Measurements from ENCODE around the gene IFT52.
A peak's percentile ranks its signal among the peaks of the same experiment; 100 is the strongest.
"Not testable (repeated sequence)": the region's sequence is repeated elsewhere in the genome, so short reads cannot be mapped to it uniquely, and the experiment has no call there.

IFT52 gene

DNA sequence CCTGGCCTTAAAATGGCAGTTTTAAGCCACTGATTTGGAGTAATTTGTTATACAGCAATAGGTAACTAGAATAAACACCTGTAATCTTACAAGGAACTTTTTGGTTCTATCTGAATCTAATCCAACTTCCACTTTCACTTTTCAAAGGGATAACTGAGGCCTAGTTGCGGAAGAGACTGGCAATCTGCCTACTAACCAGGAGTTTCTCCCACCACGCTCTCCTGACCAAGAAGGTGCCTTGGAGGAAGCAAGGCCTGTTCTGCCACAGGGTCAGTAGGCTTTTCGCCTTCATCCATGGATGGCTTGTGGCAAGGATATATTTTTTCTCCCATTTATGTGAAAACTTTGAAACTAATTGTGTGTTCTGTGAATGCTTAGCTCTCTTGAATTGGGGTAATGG, 63.2 kb downstream of the IFT52 start:
- Histone ChIP-seq H3K9ac (no peak overlapping the region), H3K9me3 (replicated peaks in 1 of 11) (no peaks in the 10 kb centered on the region), H4K20me1 (no peaks in the 10 kb centered on the region), H3K4me1 (peaks cover 3 to 19% (median 12%) of the 10 kb centered on the region in 10 experiments; a peak in 18 of 20 replicates), H3K4me2 (no peak overlapping the region), H3K4me3 (no peak overlapping the region), H3K27me3 (no peaks in the 10 kb centered on the region), H3K36me3 (no peaks in the 10 kb centered on the region; a peak in 1 of 22 replicates), H3K27ac (no peak overlapping the region)
- no peak for TF ChIP-seq Cebpa-rat (IDR thresholded peaks at IDR 0.05)

- H3K4me3 ChIP-seq; H3K27me3 ChIP-seq; H3K36me3 ChIP-seq; H3K4me2 ChIP-seq; H3K9ac ChIP-seq; H4K20me1 ChIP-seq; H3K9me3 ChIP-seq (replicated peaks in 1 of 11); H3K27ac ChIP-seq: not testable (repeated sequence)
- H3K4me1 ChIP-seq: peaks cover 3 to 19% (median 12%) of the 10 kb centered on the region in 10 experiments; a peak in 18 of 20 replicates
These were observed 64.4 kb downstream of the IFT52 start for GRCh38 chr20:43655176-43655575.

GRCh38 chr20:43655937-43656336, 65.2 kb downstream of the IFT52 start:
- Histone ChIP-seq H3K9ac (no peak overlapping the region), H4K20me1 (no peaks in the 10 kb centered on the region), H3K4me1 (peaks cover 3 to 19% (median 12%) of the 10 kb centered on the region in 10 experiments; a peak in 18 of 20 replicates), H3K27me3 (no peaks in the 10 kb centered on the region), H3K4me2 (no peak overlapping the region), H3K36me3 (no peaks in the 10 kb centered on the region), H3K4me3 (no peak overlapping the region), H3K27ac (no peak overlapping the region), H3K9me3 (replicated peaks in 1 of 11) (no peaks in the 10 kb centered on the region)
- no peak for TF ChIP-seq Cebpa-rat (IDR thresholded peaks at IDR 0.05)

DNA sequence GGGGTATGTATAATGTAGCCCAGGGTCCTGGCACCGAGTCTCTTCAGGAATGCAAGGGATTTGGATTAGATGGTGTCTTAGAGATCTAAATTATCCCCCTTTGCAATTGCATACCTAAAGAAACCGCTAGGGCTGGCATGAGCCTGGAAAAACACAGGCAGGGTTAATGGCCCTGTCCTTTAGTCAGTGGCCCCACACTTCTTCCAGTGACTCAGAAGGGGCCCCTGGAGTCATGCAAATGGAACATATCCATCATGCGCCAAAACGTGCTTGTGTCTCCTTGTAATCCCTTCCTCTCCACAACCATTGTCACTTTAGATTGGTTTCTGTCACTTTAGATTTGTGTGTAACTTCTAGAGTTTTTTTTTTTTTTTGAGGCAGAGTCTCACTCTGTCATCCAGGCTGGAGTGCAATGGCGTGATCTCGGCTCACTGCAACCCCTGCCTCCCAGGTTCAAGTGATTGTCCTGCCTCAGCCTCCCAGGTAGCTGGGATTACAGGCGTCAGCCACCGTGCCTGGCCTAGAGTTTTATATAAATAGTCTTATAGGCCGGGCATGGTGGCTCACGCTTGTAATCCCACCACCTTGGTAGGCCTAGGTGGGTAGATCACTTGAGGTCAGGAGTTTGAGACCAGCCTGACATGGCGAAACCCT, 67.5 kb downstream of the IFT52 start:
- Histone ChIP-seq H3K4me2 (peak overlapping the region; percentile 76 to 98 (median 88)), H3K27me3 (no peaks in the 10 kb centered on the region), H3K36me3 (no peaks in the 10 kb centered on the region), H3K9ac (peak overlapping the region in 10 of 11 experiments; percentile 72 to 84 (median 80); a peak in 19 of 22 replicates), H3K9me3 (replicated peaks in 1 of 11) (no peaks in the 10 kb centered on the region), H3K4me1 (peaks cover 3 to 19% (median 12%) of the 10 kb centered on the region in 10 experiments; a peak in 18 of 20 replicates), H3K4me3 (peak overlapping the region; percentile 65 to 89 (median 76)), H4K20me1 (no peaks in the 10 kb centered on the region), H3K27ac (peak overlapping the region in 9 of 11 experiments; percentile 61 to 80 (median 67); a peak in 15 of 22 replicates)
- TF ChIP-seq Cebpa-rat (IDR thresholded peaks at IDR 0.05): no peak

DNA sequence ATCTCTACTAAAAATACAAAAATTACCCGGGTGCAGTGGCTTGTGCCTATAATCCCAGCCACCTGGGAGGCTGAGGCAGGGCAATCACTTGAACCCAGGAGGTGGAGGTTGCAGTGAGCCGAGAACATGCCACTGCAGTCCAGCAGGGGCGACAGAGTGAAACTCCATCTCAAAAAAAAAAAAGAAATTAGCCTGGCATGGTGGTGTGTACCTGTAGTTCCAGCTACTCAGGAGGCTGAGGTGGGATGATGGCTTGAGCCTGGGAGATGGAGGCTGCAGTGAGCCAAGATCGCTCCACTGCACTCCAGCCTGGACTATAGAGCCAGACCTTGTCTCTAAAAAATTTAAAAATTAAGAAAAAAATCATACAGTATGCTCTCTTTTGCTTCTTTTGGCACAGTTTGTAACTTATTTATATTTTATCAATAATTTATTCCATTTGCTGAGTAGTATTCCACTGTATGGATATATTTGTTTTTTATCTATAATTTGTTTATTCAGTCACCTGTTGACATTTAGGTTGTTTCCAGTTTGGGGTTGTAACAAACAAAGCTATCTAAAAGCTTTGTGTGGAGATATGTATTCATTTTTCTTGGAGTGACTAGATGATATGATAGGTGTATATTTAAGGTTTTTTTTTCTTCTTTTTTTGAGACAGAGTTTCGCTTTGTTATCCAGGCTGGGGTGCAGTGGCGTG, 68.1 kb downstream of the IFT52 start:
- Histone ChIP-seq H3K4me2 (peak overlapping the region in 6 of 11 experiments; percentile 76 to 93 (median 84); a peak in 9 of 22 replicates), H3K9me3 (replicated peaks in 1 of 11) (no peaks in the 10 kb centered on the region), H3K9ac (no peak overlapping the region), H3K4me1 (peaks cover 3 to 19% (median 12%) of the 10 kb centered on the region in 10 experiments; a peak in 18 of 20 replicates), H3K36me3 (no peaks in the 10 kb centered on the region), H3K27me3 (no peaks in the 10 kb centered on the region), H3K4me3 (no peak overlapping the region), H4K20me1 (no peaks in the 10 kb centered on the region), H3K27ac (no peak overlapping the region)
- TF ChIP-seq Cebpa-rat (IDR thresholded peaks at IDR 0.05): no peak

DNA sequence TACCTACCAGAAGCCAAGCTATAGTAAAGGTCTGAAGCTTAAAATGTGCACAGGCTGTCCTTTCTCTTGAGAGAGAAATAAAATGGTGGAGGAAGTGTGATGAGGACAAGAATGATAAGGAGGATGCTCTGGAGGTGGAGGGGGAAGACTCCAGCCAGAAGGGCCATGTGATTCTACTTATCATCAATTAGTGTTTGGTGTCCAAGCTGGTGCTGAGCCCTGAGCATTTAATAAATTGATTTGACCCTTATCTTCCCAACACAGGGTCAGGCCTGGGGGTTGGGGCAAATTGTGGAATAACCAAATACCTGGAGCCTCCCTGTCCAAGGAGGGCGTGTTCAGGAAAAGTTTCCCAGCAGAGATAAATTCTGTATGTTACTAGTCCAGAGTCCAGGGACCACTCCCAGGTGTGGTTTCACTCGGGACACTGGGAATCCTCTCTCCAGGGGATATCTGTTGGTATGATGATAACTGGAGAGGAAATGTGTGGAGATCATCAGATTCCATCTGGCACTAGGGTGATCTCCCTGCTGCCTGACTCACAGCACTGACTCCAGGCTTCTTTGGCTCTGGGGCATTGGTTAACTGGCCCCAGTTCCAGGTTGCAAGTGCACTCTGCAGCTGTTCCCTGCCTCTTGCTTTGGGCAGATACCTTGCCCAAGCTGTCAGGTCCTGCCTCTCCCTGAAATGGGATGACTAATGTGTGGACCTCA, 72.4 kb downstream of the IFT52 start:
- H3K27ac ChIP-seq: no peak overlapping the region
- no peak overlapping the region for H3K4me2 ChIP-seq
- H4K20me1 ChIP-seq: peaks cover 0 to 8% (median 0%) of the 10 kb centered on the region in 11 experiments; a peak in 10 of 22 replicates
- H3K9ac ChIP-seq: no peak overlapping the region
- peaks cover 9 to 21% (median 18%) of the 10 kb centered on the region in 10 experiments for H3K4me1 ChIP-seq
- peaks cover 0 to 14% (median 0%) of the 10 kb centered on the region in 11 experiments; a peak in 3 of 22 replicates for H3K27me3 ChIP-seq
- no peaks in the 10 kb centered on the region for H3K36me3 ChIP-seq
- no peak for TF ChIP-seq Cebpa-rat (IDR thresholded peaks at IDR 0.05)
- H3K4me3 ChIP-seq: no peak overlapping the region
- no peaks in the 10 kb centered on the region for H3K9me3 ChIP-seq (replicated peaks in 1 of 11)

GRCh38 chr20:43665466-43666176, 74.9 kb downstream of the IFT52 start:
- no peak for TF ChIP-seq Cebpa-rat (IDR thresholded peaks at IDR 0.05)

More at GRCh38 chr20:43665466-43666176, 74.9 kb downstream of the IFT52 start:
- Histone ChIP-seq H3K4me1 (peaks cover 20 to 34% (median 29%) of the 10 kb centered on the region in 10 experiments), H3K27ac (no peak overlapping the region), H3K9me3 (replicated peaks in 1 of 11) (no peaks in the 10 kb centered on the region), H3K4me3 (no peak overlapping the region), H3K27me3 (peaks cover 0 to 14% (median 0%) of the 10 kb centered on the region in 11 experiments; a peak in 3 of 22 replicates), H3K4me2 (no peak overlapping the region), H3K36me3 (peaks cover 0 to 23% (median 13%) of the 10 kb centered on the region in 11 experiments; a peak in 13 of 22 replicates), H4K20me1 (peaks cover 0 to 34% (median 24%) of the 10 kb centered on the region in 11 experiments; a peak in 15 of 22 replicates), H3K9ac (no peak overlapping the region)
